C4-2B (cell line): ENCODE measurements around the gene GNAL.

Experiments
- CTCF ChIP-seq: fragments of 450-650 bp; conservative IDR thresholded peaks from 2 replicates; pipeline ENCODE4 v1.5.1; 2017; ENCODE audit warnings: mild to moderate bottlenecking
- ZFX ChIP-seq: fragments of 450-650 bp; IDR thresholded peaks from 2 replicates; pipeline ENCODE4 v1.6.1; 2017

GRCh38 chr18:11857177-11857887, 168.3 kb downstream of the GNAL start:
- no peak for TF ChIP-seq CTCF
- no peak for TF ChIP-seq ZFX
